Neutrophil (primary cell): ENCODE measurements around the gene CHCHD4.

ENCODE experiments used
- H3K27ac ChIP-seq: fragments of 200-600 bp; sonication (generic); 2 replicates; pipeline ENCODE4 v1.5.1; 2016; ENCODE audit warnings: mild to moderate bottlenecking, moderate library complexity
- H3K27me3 ChIP-seq: fragments of 200-600 bp; sonication (generic); 2 replicates; pipeline ENCODE4 v1.6.0; 2016; ENCODE audit warnings: mild to moderate bottlenecking
- H3K36me3 ChIP-seq: fragments of 200-600 bp; sonication (generic); 2 replicates; pipeline ENCODE4 v1.5.1; 2017
- H3K4me1 ChIP-seq, 2 experiments: fragments of 200-600 bp in 1 of 2; sonication (generic) in 1 of 2; 1 replicate in 1 of 2; 2 replicates in 1 of 2; pipeline versions ENCODE4 v1.5.1 to v1.6.1; 2013 to 2016; ENCODE audit warnings: low read depth in 1 of 2, low read length in 1 of 2, mild to moderate bottlenecking in 1 of 2, moderate library complexity in 1 of 2; ENCODE audit not compliant: control insufficient read depth in 1 of 2, insufficient read depth in 1 of 2
- H3K4me3 ChIP-seq, 2 experiments: fragments of 200-600 bp in 1 of 2; sonication (generic) in 1 of 2; 1 replicate in 1 of 2; 2 replicates in 1 of 2; pipeline ENCODE4 v1.5.1; 2013 to 2016; ENCODE audit warnings: low read depth in 1 of 2, low read length in 1 of 2, mild to moderate bottlenecking in 1 of 2, moderate library complexity in 1 of 2
- H3K9me3 ChIP-seq: fragments of 200-600 bp; sonication (generic); 2 replicates; pipeline ENCODE4 v1.5.1; 2016
- CTCF ChIP-seq: fragments of 200-600 bp; sonication (generic); IDR thresholded peaks from 2 replicates; pipeline ENCODE4 v1.5.1; 2016; ENCODE audit warnings: antibody characterized with exemption

Gene CHCHD4

GRCh38 chr3:14138878-14139655, 14.4 kb upstream of the CHCHD4 start:
- Histone ChIP-seq H3K4me3 (no peak overlapping the region), H3K4me1 (peaks cover 16 to 20% of the 10 kb centered on the region in 2 experiments), H3K27me3 (no peaks in the 10 kb centered on the region), H3K9me3 (no peaks in the 10 kb centered on the region), H3K27ac (peak overlapping the region; percentile 11), H3K36me3 (peaks cover 87% of the 10 kb centered on the region)
- TF ChIP-seq CTCF, result no peak

- H3K4me3 ChIP-seq, result no peak overlapping the region
- peaks cover 9 to 13% of the 10 kb centered on the region in 2 experiments for H3K4me1 ChIP-seq
- peak overlapping the region; percentile 11 for H3K27ac ChIP-seq
- H3K36me3 ChIP-seq, result peaks cover 95% of the 10 kb centered on the region
- no peak for TF ChIP-seq CTCF
- no peaks in the 10 kb centered on the region for H3K27me3 ChIP-seq
- H3K9me3 ChIP-seq, result no peaks in the 10 kb centered on the region
These were observed 13.6 kb upstream of the CHCHD4 start for GRCh38 chr3:14138109-14138877.

GRCh38 chr3:14137445-14137844, 12.8 kb upstream of the CHCHD4 start:
- no peak for TF ChIP-seq CTCF
- Histone ChIP-seq H3K36me3 (peaks cover 100% of the 10 kb centered on the region), H3K4me1 (peaks cover under 1 to 4% of the 10 kb centered on the region in 2 experiments), H3K9me3 (no peaks in the 10 kb centered on the region), H3K4me3 (no peak overlapping the region), H3K27me3 (no peaks in the 10 kb centered on the region), H3K27ac (no peak overlapping the region)

- H3K27me3 ChIP-seq, result no peaks in the 10 kb centered on the region
- H3K4me3 ChIP-seq, result no peak overlapping the region
- H3K4me1 ChIP-seq, result no peaks in the 10 kb centered on the region
- TF ChIP-seq CTCF, result no peak
- H3K36me3 ChIP-seq, result peaks cover 100% of the 10 kb centered on the region
- H3K27ac ChIP-seq, result no peak overlapping the region
- H3K9me3 ChIP-seq, result no peaks in the 10 kb centered on the region
These were observed 12.3 kb upstream of the CHCHD4 start for GRCh38 chr3:14137004-14137403.

GRCh38 chr3:14135581-14135980, 10.9 kb upstream of the CHCHD4 start:
- no peak for TF ChIP-seq CTCF
- Histone ChIP-seq H3K4me1 (no peaks in the 10 kb centered on the region), H3K27me3 (no peaks in the 10 kb centered on the region), H3K27ac (no peak overlapping the region), H3K4me3 (no peak overlapping the region), H3K36me3 (peaks cover 100% of the 10 kb centered on the region), H3K9me3 (no peaks in the 10 kb centered on the region)
